ENCODE measurements around the gene PRAMEF2.
"Not testable (repeated sequence)": the region's sequence is repeated elsewhere in the genome, so short reads cannot be mapped to it uniquely, and the experiment has no call there.

The PRAMEF2 gene

DNA sequence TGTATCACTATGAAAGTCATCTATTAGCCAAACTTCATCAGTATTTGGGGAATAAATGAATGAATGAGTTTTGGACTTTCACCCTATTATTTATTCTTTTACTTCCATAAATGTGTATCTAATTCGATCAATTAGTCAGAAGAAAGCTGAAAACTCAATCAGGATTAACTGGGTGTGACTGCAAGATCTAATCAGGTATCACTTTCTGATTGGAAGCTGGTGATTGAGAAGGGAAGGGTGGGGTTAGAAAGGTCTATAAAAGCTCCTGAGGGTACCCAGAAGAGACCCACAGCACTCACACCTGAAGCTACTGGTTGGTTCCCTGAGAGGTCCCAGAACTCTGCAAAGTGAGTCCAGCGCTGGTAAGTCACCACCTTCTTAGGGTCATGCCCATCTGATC lies at the start of gene PRAMEF2:
Gene PRAMEF2, plus strand, starts transcription at position 301 of the 400 bp plus-strand sequence. CDS start 1,924 bp downstream, outside the sequence.
- H3K36me3 Mint-ChIP-seq (ENCODE audit: low read depth); DNase-seq (ENCODE audit: low spot score); H3K4me1 Mint-ChIP-seq (ENCODE audit: low read depth); H3K9me3 Mint-ChIP-seq; H3K27me3 Mint-ChIP-seq (ENCODE audit: low read depth); H3K4me3 Mint-ChIP-seq; H3K27ac Mint-ChIP-seq: not testable (repeated sequence)

GRCh38 chr1:12809933-12810332 lies 47.0 kb upstream of the PRAMEF2 start:
- Mint-ChIP-seq H3K27me3 (ENCODE audit: low read depth) (peaks cover 2% of the 10 kb centered on the region), H3K9me3 (no peaks in the 10 kb centered on the region), H3K4me3 (no peak overlapping the region), H3K4me1 (ENCODE audit: low read depth) (no peaks in the 10 kb centered on the region), H3K27ac (no peak overlapping the region), H3K36me3 (ENCODE audit: low read depth) (no peaks in the 10 kb centered on the region)
- no peak for DNase-seq (ENCODE audit: low spot score)

DNA sequence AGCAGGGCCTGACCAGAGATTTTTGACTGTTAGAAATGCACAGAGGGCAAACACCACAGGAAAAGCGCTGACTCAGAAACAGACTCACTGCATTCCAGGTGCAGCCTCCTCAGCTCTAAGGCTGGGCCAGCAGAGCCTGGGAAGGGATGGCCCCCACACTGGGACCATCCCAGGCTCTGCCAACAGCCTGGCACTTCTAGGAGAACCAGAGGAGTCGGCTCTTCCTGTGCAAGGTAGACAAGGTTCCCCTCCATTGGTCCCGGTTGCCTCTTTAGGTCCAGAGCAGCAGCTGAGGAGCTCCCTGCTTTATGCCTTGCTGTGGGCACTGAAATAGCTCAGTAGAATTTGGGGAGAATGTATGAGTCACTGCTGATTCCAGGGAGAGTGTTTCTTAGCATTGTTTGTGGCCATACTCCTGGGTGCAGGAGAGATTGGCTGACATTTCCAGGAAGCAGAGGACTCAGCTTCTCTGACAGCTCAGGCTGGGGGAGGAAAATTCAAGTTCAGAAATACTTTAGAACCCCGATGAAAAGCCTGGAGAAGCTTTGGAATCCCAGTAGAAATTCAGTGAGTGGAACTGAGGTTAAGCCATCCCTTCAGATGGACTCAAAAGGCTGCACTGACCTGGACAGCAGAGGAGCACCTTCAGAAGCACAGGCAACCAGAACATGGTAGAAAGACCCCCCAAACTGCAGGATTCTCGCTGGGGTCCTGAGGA lies 46.0 kb upstream of the PRAMEF2 start:
- no peak overlapping the region for H3K27ac Mint-ChIP-seq
- peaks cover 2% of the 10 kb centered on the region for H3K27me3 Mint-ChIP-seq (ENCODE audit: low read depth)
- H3K9me3 Mint-ChIP-seq = no peaks in the 10 kb centered on the region
- no peak overlapping the region for H3K4me3 Mint-ChIP-seq
- no peaks in the 10 kb centered on the region for H3K4me1 Mint-ChIP-seq (ENCODE audit: low read depth)
- no peak for DNase-seq (ENCODE audit: low spot score)
- H3K36me3 Mint-ChIP-seq (ENCODE audit: low read depth) = no peaks in the 10 kb centered on the region

DNA sequence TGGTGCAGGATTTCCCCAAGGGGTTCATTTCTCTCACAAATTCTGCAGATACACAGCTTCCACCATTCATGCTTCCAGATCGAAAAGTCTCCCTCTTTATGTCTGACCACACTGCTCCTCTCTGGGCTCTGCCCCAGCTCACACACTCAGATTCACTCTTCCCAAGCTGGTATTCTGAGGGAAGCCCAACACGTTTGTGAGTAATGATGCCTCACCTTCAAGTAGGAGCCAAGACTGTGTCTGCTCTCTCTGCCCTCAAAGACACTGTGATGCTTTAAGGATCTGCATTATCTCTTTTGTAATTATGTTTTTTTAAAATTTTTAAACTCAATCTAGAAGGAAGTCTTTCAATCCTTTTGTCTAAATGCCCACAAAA lies 45.5 kb upstream of the PRAMEF2 start:
- H3K4me1 Mint-ChIP-seq (ENCODE audit: low read depth) = no peaks in the 10 kb centered on the region
- H3K9me3 Mint-ChIP-seq = no peaks in the 10 kb centered on the region
- no peak overlapping the region for H3K27ac Mint-ChIP-seq
- no peak for DNase-seq (ENCODE audit: low spot score)
- no peaks in the 10 kb centered on the region for H3K36me3 Mint-ChIP-seq (ENCODE audit: low read depth)
- H3K4me3 Mint-ChIP-seq = no peak overlapping the region
- peaks cover 2% of the 10 kb centered on the region for H3K27me3 Mint-ChIP-seq (ENCODE audit: low read depth)

DNA sequence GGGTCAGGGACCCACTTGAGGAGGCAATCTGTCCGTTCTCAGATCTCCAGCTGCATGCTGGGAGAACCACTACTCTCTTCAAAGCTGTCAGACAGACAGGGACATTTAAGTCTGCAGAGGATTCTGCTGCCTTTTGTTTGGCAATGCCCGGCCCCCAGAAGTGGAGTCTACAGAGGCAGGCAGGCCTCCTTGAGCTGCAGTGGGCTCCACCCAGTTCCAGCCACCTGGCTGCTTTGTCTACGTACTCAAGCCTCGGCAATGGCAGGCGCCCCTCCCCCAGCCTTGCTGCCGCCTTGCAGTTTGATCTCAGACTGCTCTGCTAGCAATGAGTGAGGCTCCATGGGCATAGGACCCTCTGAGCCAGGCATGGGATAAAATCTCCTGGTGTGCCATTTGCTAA lies 37.8 kb upstream of the PRAMEF2 start:
- H3K27ac Mint-ChIP-seq; DNase-seq (ENCODE audit: low spot score); H3K4me3 Mint-ChIP-seq; H3K27me3 Mint-ChIP-seq (ENCODE audit: low read depth); H3K36me3 Mint-ChIP-seq (ENCODE audit: low read depth); H3K4me1 Mint-ChIP-seq (ENCODE audit: low read depth); H3K9me3 Mint-ChIP-seq: not testable (repeated sequence)

DNA sequence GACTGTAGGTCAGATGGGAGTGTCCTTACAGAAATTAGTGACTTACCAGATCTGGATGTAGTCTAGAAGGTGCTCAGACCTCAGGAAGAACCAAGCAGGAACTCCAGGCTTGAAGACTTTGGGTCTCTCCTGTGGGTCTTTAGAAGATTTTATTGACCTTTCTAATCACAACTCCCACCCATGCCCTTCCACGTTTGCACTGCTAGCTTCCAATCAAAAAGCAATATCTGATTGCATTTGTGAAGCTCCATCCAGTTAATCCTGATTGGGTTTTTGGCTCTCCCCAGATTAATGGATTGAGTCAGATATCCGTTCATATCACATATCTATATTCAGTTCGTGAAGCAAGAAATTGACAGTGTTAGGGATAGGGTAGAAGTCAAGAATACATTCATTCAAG lies 25.6 kb upstream of the PRAMEF2 start, which contains the start of gene PRAMEF11:
Gene PRAMEF11, minus strand, starts transcription at position 101 of the 400 bp plus-strand sequence. CDS start 2,621 bp downstream, outside the sequence.
- not testable (repeated sequence) for H3K9me3 Mint-ChIP-seq; H3K4me1 Mint-ChIP-seq (ENCODE audit: low read depth); H3K36me3 Mint-ChIP-seq (ENCODE audit: low read depth); H3K4me3 Mint-ChIP-seq; H3K27me3 Mint-ChIP-seq (ENCODE audit: low read depth); H3K27ac Mint-ChIP-seq; DNase-seq (ENCODE audit: low spot score)

DNA sequence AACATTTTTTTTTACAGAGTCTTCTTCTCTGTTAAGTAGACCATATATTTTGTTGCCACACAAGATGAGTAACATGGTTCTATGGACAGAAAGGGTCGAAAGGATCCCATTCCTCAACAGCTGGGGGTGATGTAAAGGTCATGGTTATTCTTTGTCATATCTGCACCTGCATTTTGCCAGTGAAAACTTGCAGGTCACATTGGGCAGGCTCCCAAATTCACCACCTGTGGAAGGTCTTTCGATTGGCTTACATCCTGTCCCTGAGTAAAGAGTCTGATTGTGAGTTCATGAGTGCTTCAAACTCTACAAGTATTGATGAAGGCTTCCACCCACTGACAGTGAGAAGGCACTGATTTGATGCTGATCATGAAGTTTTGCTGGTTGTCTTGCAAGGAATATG lies 23.6 kb upstream of the PRAMEF2 start:
- not testable (repeated sequence) for H3K9me3 Mint-ChIP-seq; H3K4me1 Mint-ChIP-seq (ENCODE audit: low read depth); H3K27me3 Mint-ChIP-seq (ENCODE audit: low read depth); H3K27ac Mint-ChIP-seq; H3K4me3 Mint-ChIP-seq; DNase-seq (ENCODE audit: low spot score); H3K36me3 Mint-ChIP-seq (ENCODE audit: low read depth)

GRCh38 chr1:12848620-12849019 lies 8.3 kb upstream of the PRAMEF2 start, which contains the start of gene HNRNPCL1:
Gene HNRNPCL1 (minus strand): TSS chr1:12848720. CDS start chr1:12848289, 431 bp downstream.
- H3K27me3 Mint-ChIP-seq (ENCODE audit: low read depth); H3K27ac Mint-ChIP-seq; H3K36me3 Mint-ChIP-seq (ENCODE audit: low read depth); H3K4me3 Mint-ChIP-seq; H3K4me1 Mint-ChIP-seq (ENCODE audit: low read depth); DNase-seq (ENCODE audit: low spot score); H3K9me3 Mint-ChIP-seq: not testable (repeated sequence)

DNA sequence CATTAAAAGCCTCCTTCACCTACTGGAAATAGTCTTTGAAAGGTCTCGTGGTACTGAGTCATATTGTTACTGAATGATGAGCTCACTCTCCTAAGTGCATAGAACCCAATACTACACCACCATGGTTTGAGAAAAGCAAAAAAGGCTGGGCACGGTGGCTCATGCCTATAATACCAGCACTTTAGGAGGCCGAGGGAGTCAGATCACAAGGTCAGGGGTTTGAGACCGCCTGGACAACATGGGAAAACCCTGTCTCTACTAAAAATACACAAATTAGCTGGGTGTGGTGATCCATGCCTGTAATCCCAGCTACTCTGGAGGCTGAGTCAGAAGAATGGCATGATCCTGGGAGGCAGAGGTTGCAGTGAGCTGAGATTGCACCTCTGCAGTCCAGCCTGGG lies 5.1 kb upstream of the PRAMEF2 start:
- no peak overlapping the region for H3K27ac Mint-ChIP-seq

GRCh38 chr1:12863131-12863880 lies 6.4 kb downstream of the PRAMEF2 start:
- not testable (repeated sequence) for DNase-seq (ENCODE audit: low spot score); H3K9me3 Mint-ChIP-seq; H3K27ac Mint-ChIP-seq; H3K27me3 Mint-ChIP-seq (ENCODE audit: low read depth); H3K4me1 Mint-ChIP-seq (ENCODE audit: low read depth); H3K36me3 Mint-ChIP-seq (ENCODE audit: low read depth); H3K4me3 Mint-ChIP-seq

More for the DNA sequence above, 5.1 kb upstream of the PRAMEF2 start:
- peaks cover 4% of the 10 kb centered on the region for H3K9me3 Mint-ChIP-seq
- H3K4me1 Mint-ChIP-seq (ENCODE audit: low read depth) = no peaks in the 10 kb centered on the region
- H3K4me3 Mint-ChIP-seq = no peak overlapping the region
- H3K27me3 Mint-ChIP-seq (ENCODE audit: low read depth) = no peaks in the 10 kb centered on the region
- H3K36me3 Mint-ChIP-seq (ENCODE audit: low read depth) = no peaks in the 10 kb centered on the region
- DNase-seq (ENCODE audit: low spot score) = no peak

- not testable (repeated sequence) for DNase-seq (ENCODE audit: low spot score); H3K27ac Mint-ChIP-seq; H3K4me3 Mint-ChIP-seq; H3K27me3 Mint-ChIP-seq (ENCODE audit: low read depth); H3K9me3 Mint-ChIP-seq; H3K36me3 Mint-ChIP-seq (ENCODE audit: low read depth); H3K4me1 Mint-ChIP-seq (ENCODE audit: low read depth)
These were observed 21.6 kb downstream of the PRAMEF2 start for GRCh38 chr1:12878453-12878852.

DNA sequence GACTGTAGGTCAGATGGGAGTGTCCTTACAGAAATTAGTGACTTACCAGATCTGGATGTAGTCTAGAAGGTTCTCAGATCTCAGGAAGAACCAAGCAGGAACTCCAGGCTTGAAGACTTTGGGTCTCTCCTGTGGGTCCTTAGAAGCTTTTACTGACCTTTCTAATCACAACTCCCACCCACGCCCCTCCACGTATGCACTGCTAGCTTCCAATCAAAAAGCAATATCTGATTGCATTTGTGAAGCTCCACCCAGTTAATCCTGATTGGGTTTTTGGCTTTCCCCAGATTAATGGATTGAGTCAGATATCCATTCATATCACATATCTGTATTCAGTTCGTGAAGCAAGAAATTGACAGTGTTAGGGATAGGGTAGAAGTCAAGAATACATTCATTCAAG lies 29.2 kb downstream of the PRAMEF2 start, which contains the start of gene PRAMEF4:
Gene PRAMEF4, minus strand, starts transcription at position 101 of the 400 bp plus-strand sequence. CDS start 2,807 bp downstream, outside the sequence.
- H3K9me3 Mint-ChIP-seq; H3K4me1 Mint-ChIP-seq (ENCODE audit: low read depth); H3K27me3 Mint-ChIP-seq (ENCODE audit: low read depth); H3K27ac Mint-ChIP-seq; H3K36me3 Mint-ChIP-seq (ENCODE audit: low read depth); H3K4me3 Mint-ChIP-seq; DNase-seq (ENCODE audit: low spot score): not testable (repeated sequence)

DNA sequence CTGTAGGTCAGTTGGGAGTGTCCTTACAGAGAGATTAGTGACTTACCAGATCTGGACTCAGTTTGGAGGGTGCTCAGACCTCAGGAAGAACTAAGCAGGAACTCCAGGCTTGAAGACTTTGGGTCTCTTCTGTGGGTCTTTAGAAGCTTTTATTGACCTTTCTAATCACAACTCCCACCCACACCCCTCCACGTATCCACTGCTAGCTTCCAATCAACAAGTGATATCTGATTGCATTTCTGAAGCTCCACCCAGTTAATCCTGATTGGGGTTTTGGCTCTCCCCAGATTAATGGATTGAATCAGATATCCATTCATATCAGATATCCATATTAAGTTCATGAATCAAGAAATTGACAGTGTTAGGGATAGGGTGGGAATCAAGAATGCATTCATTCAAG lies 41.3 kb downstream of the PRAMEF2 start, which contains the start of gene PRAMEF10:
Gene PRAMEF10, minus strand, starts transcription at position 101 of the 400 bp plus-strand sequence. CDS start 2,423 bp downstream, outside the sequence.
- not testable (repeated sequence) for H3K27ac Mint-ChIP-seq; H3K36me3 Mint-ChIP-seq (ENCODE audit: low read depth); H3K4me1 Mint-ChIP-seq (ENCODE audit: low read depth); DNase-seq (ENCODE audit: low spot score); H3K4me3 Mint-ChIP-seq; H3K9me3 Mint-ChIP-seq; H3K27me3 Mint-ChIP-seq (ENCODE audit: low read depth)

GRCh38 chr1:12899186-12899585 lies 42.3 kb downstream of the PRAMEF2 start:
- not testable (repeated sequence) for H3K27ac Mint-ChIP-seq; DNase-seq (ENCODE audit: low spot score); H3K36me3 Mint-ChIP-seq (ENCODE audit: low read depth); H3K27me3 Mint-ChIP-seq (ENCODE audit: low read depth); H3K4me1 Mint-ChIP-seq (ENCODE audit: low read depth); H3K4me3 Mint-ChIP-seq; H3K9me3 Mint-ChIP-seq

Measured in T-helper 2 cell treated with Interferon-gamma antibody and Interleukin-4, amounts not matched to agents 5 μg/mL and 100 μg/mL, for 36 hours (primary cell).